ENCODE results near the gene PLSCR1. TPM values are rescaled to one million over a fixed set of nuclear protein-coding genes. Genes with fewer than 3 reads are reported as not detected.
A peak's percentile ranks its signal among the peaks of the same experiment; 100 is the strongest.

The PLSCR1 gene
- total and polyA plus RNA-seq, 8 donors = 67.2 to 126 (median 84.9) TPM

DNA sequence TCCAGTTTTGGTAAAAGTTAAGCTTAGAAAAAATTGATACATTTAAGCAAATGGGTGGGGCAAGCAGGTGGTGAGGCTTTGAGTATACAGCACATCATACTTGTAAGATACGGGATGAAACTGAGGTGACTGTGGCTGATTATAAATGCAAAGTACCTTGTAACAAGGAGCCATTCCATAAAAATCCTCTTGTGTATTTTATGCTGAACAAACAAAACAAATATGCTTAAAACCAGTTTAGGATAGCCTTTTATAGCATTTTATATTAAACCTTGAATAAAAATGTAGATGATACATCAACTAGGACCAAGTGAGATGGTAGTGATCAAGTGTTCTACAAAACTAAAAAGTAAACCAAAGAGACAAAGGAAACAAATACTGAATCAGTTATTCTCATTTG is 3.4 kb downstream of the PLSCR1 start:
- intact Hi-C loops (cut with DNase I) = no loop called here
- no peak for TF ChIP-seq CTCF (IDR thresholded peaks at IDR 0.05)
- H3K36me3 ChIP-seq = peaks cover 0 to 8% of the 10 kb centered on the region in 2 donors
- H3K4me1 ChIP-seq = peaks cover 25 to 78% of the 10 kb centered on the region in 2 donors
- ATAC-seq (no peak), DNase-seq (no peak)
- no peaks in the 10 kb centered on the region for H3K9me3 ChIP-seq
- no peaks in the 10 kb centered on the region for H3K27me3 ChIP-seq
- peak overlapping the region; percentile 45 to 100 for H3K27ac ChIP-seq
- H3K4me3 ChIP-seq = peak overlapping the region in 1 of 2 donors; percentile 83

DNA sequence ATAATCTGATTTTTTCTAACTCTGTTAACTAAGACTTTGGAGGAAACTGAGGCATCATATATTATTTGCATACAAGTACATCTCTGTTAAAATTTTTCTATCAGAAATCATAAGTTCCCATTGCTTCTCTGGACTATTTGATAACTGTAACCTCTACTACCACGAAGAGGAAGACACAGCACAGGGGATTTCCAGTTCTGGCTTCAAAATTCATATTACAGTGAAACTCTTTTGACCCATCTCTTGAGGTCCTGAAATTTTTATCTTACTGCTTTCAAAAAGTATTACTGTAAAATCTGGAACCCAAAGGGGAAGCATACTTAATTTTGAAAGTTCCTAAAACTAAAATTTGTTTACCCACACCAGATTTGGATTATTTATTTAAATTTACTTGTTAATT is 4.2 kb downstream of the PLSCR1 start:
- H3K4me1 ChIP-seq = peaks cover 25 to 82% of the 10 kb centered on the region in 2 donors
- peak overlapping the region; percentile 45 to 100 for H3K27ac ChIP-seq
- no peak for ATAC-seq

DNA sequence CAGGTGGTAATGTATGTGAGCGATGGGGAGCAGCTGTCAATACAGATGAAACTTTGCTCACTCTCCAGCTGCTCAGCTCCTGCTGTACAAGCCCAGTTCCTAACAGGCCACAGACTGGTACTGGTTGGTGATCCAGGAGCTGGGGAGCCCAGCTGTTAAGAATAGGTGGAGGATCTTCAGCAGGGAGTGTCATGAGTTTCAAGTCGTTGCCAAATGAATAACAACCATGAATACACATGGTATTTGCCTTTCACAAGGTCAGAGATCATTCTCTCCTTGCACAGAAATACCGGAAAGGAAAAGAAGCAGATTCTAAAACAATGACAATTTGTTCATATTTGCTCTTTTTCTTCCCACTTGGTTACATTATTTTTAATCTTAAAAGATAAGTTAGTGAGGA is 5.1 kb downstream of the PLSCR1 start:
- H3K36me3 ChIP-seq = peaks cover 0 to 10% of the 10 kb centered on the region in 2 donors
- TF ChIP-seq CTCF (IDR thresholded peaks at IDR 0.05) = no peak
- intact Hi-C loops (cut with DNase I) = no loop called here
- H3K27me3 ChIP-seq = no peaks in the 10 kb centered on the region
- no peak for ATAC-seq
- H3K27ac ChIP-seq = peak overlapping the region in 1 of 2 donors; percentile 100
- no peak for DNase-seq
- peaks cover 25 to 83% of the 10 kb centered on the region in 2 donors for H3K4me1 ChIP-seq
- H3K9me3 ChIP-seq = no peaks in the 10 kb centered on the region
- peak overlapping the region in 1 of 2 donors; percentile 83 for H3K4me3 ChIP-seq

More for the DNA sequence above, 4.2 kb downstream of the PLSCR1 start:
- DNase-seq = no peak
- H3K27me3 ChIP-seq = no peaks in the 10 kb centered on the region
- intact Hi-C loops (cut with DNase I) = no loop called here
- H3K4me3 ChIP-seq = peak overlapping the region in 1 of 2 donors; percentile 83
- no peak for TF ChIP-seq CTCF (IDR thresholded peaks at IDR 0.05)
- no peaks in the 10 kb centered on the region for H3K9me3 ChIP-seq
- H3K36me3 ChIP-seq = peaks cover 0 to 8% of the 10 kb centered on the region in 2 donors

GRCh38 chr3:146537603-146538002 is 6.8 kb downstream of the PLSCR1 start:
- no peak overlapping the region for H3K4me3 ChIP-seq
- no peak for TF ChIP-seq CTCF (IDR thresholded peaks at IDR 0.05)
- H3K27me3 ChIP-seq = no peaks in the 10 kb centered on the region
- ATAC-seq (no peak), DNase-seq (no peak)
- H3K36me3 ChIP-seq = peaks cover 0 to 25% of the 10 kb centered on the region in 2 donors
- H3K4me1 ChIP-seq = peaks cover 20 to 83% of the 10 kb centered on the region in 2 donors
- H3K9me3 ChIP-seq = no peaks in the 10 kb centered on the region
- intact Hi-C loops (cut with DNase I) = no loop called here
- peak overlapping the region in 1 of 2 donors; percentile 36 for H3K27ac ChIP-seq

DNA sequence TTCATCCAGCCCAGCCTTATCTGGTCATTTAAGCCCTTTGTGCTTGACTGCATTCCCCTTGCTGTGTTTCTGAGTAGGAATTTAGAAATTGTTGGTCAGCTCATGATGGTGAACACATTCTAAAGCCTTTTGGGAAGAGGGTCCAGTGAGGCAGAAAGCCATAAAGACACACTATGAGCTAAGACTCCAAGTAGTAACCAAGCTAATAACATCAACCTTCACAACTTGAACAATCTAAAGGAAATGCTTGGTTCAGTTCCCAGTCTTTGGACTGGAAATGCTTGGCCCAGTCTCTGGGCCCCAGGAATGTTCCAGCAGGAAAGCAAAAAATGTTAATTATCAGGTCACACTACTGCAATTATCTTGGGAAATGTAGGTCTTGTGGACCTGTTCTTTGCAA is 7.7 kb downstream of the PLSCR1 start:
- peak overlapping the region; percentile 36 to 42 for H3K27ac ChIP-seq
- H3K27me3 ChIP-seq = no peaks in the 10 kb centered on the region
- intact Hi-C loops (cut with DNase I) = no loop called here
- TF ChIP-seq CTCF (IDR thresholded peaks at IDR 0.05) = no peak
- H3K4me3 ChIP-seq = no peak overlapping the region
- DNase-seq (no peak), ATAC-seq (no peak)
- peaks cover 0 to 35% of the 10 kb centered on the region in 2 donors for H3K36me3 ChIP-seq
- H3K4me1 ChIP-seq = peaks cover 17 to 81% of the 10 kb centered on the region in 2 donors
- no peaks in the 10 kb centered on the region for H3K9me3 ChIP-seq

All from left lung (tissue), 10 donors.